Pancreas (tissue), 10 donors: ENCODE data around the gene NR3C2. TPM values are rescaled to one million over a fixed set of nuclear protein-coding genes. Genes with fewer than 3 reads are reported as not detected.
"Not testable (repeated sequence)": the region's sequence is repeated elsewhere in the genome, so short reads cannot be mapped to it uniquely, and the experiment has no call there.

Source experiments
- ATAC-seq, 4 donors: fragments of 200-7000 bp; cut with Tn5 transposase; one replicate each; pipeline versions ENCODE4 v1.8.0 to v1.9.1; 2020; ENCODE audit warnings: mild to moderate bottlenecking in 4 of 4, moderate library complexity in 4 of 4
- DNase-seq, 6 donors: peaks; one replicate each; pipeline ENCODE4 v3.0.0-alpha.2; 2020
- FAIRE-seq: peaks from 2 replicates; lab custom pipeline; 2012; peaks lifted over from hg19 to GRCh38; lab: Jason Lieb, UNC
- H3K27ac ChIP-seq, 4 donors: fragments of 200-600 bp; sonication (generic); 1 replicate in 3 of 4; 2 replicates in 1 of 4; pipeline versions ENCODE4 v1.5.0 to v1.8.0; 2020
- H3K27me3 ChIP-seq, 4 donors: fragments of 200-600 bp; one replicate each; pipeline ENCODE4 v1.8.0; 2021
- H3K36me3 ChIP-seq, 3 donors: fragments of 200-600 bp; sonication (generic) in 1 of 3; one replicate each; pipeline versions ENCODE4 v1.5.0 to v1.8.0; 2020 to 2021
- H3K4me1 ChIP-seq, 3 donors: fragments of 200-600 bp; one replicate each; pipeline ENCODE4 v1.8.0; 2021
- H3K4me3 ChIP-seq, 4 donors: fragments of 200-600 bp; sonication (generic) in 2 of 4; one replicate each; pipeline versions ENCODE4 v1.5.0 to v1.8.0; 2020 to 2021
- H3K9me3 ChIP-seq, 4 donors: fragments of 200-600 bp; one replicate each; pipeline ENCODE4 v1.8.0; 2021
- WGBS, 2 donors: extraction: QIAGEN DNeasy Blood & Tissue Kit; methylation state at CpG; one replicate each; pipeline ENCODE4 v1.1.7; 2013; 5-methylcytosine and 5-hydroxymethylcytosine counted together
- intact Hi-C, 3 donors: fragments of 100-400 bp; cut with DNase I; formaldehyde crosslinking; loops; one replicate each; pipeline versions ENCODE4 v1.11.1 to v1.14.2; 2022
- polyA plus RNA-seq, 2 donors: library from polyadenylated mRNA; stranded (reverse); fragments of 200-250 nt; gene quantifications; one replicate each; pipeline ENCODE4 v1.2.3, GENCODE V29; 2013
- total RNA-seq, 6 donors: library from RNA; stranded (reverse); fragmentation: NEBNext Ultra II Directional in 4 of 6; extraction: Animal tissue kit (Norgen Biotek cat#: 25700) in 4 of 6; gene quantifications; one replicate each; pipeline versions ENCODE4 v1.2.1 to v1.2.4, GENCODE V29; 2021 to 2023
- TF ChIP-seq, protein P1 (sequence below), 4 donors: fragments of 200-600 bp; sonication (generic) in 3 of 4; IDR thresholded peaks; one replicate each; pipeline versions ENCODE4 v1.5.0 to v1.8.0; 2021; ENCODE audit warnings: antibody characterized with exemption in 4 of 4
- donor health status: healthy with polysubstance abuse.
- donor health status: DM: no; HTN: no; CAD: no; lungs with moderate emphysema.
- donor health status: DM: no; HTN: no; CAD: no.
- donor health status: control.
- donor health status: control.
- donor health status: Bipolar disorder and iron deficiency.
- donor health status: DM: yes; HTN: yes; CAD: no.
- donor health status: DM: no; HTN: no; CAD: no.
- donor health status: DM: no; HTN: no; CAD: no.
- donor health status: DM: yes; HTN: yes; CAD: no.

The NR3C2 gene
- total and polyA plus RNA-seq, 8 donors: 2.5 to 15.7 (median 12.5) TPM

DNA sequence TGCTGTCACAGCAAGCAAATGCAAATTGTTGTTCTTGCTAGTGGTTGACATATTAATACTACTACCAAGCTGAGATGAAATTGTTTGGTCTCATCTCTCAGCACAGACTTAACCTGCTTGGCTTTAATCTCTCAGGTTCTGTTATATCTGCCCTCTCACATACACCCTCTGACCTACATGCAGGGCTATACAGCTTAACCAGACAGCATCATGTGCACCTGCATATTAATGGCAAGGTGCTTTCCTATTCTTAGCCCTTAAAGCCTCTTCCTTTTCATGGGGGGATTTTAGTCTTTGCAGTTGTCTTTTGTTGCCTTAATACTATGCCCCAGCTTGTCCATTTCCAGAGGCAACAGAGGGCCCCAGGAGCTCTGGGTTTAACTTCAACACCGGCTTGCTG, 114.5 kb downstream of the NR3C2 start:
- WGBS, 2 donors: 93 to 96% methylated on average over 1 of the region's 1 CpG

DNA sequence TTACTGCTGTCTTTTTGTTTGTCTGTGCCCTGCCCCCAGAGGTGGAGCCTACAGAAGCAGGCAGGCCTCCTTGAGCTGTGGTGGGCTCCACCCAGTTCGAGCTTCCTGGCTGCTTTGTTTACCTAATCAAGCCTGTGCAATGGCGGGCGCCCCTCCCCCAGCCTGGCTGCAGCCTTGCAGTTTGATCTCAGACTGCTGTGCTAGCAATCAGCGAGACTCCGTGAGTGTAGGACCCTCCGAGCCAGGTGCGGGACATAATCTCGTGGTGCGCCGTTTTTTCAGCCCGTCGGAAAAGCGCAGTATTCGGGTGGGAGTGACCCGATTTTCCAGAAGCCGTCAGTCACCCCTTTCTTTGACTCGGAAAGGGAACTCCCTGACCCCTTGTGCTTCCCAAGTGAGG, 118.9 kb downstream of the NR3C2 start:
- intact Hi-C loops, H3K36me3 ChIP-seq, FAIRE-seq, ATAC-seq, H3K4me3 ChIP-seq, H3K27me3 ChIP-seq, H3K4me1 ChIP-seq, H3K9me3 ChIP-seq, H3K27ac ChIP-seq: not testable (repeated sequence)
- DNase-seq: peak in 1 of 6 donors; percentile 18
- 87 to 93% methylated on average over 11 to 17 of the region's 17 CpGs for WGBS, 2 donors

More for the DNA sequence above, 114.5 kb downstream of the NR3C2 start:
- H3K27me3 ChIP-seq: no peaks in the 10 kb centered on the region
- FAIRE-seq (no peak), ATAC-seq (no peak), DNase-seq (no peak)
- H3K9me3 ChIP-seq: no peaks in the 10 kb centered on the region
- TF ChIP-seq, protein P1, sequence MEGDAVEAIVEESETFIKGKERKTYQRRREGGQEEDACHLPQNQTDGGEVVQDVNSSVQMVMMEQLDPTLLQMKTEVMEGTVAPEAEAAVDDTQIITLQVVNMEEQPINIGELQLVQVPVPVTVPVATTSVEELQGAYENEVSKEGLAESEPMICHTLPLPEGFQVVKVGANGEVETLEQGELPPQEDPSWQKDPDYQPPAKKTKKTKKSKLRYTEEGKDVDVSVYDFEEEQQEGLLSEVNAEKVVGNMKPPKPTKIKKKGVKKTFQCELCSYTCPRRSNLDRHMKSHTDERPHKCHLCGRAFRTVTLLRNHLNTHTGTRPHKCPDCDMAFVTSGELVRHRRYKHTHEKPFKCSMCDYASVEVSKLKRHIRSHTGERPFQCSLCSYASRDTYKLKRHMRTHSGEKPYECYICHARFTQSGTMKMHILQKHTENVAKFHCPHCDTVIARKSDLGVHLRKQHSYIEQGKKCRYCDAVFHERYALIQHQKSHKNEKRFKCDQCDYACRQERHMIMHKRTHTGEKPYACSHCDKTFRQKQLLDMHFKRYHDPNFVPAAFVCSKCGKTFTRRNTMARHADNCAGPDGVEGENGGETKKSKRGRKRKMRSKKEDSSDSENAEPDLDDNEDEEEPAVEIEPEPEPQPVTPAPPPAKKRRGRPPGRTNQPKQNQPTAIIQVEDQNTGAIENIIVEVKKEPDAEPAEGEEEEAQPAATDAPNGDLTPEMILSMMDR (IDR thresholded peaks at IDR 0.05): no peak
- H3K27ac ChIP-seq: no peak overlapping the region
- H3K36me3 ChIP-seq: no peaks in the 10 kb centered on the region
- intact Hi-C loops: no loop called here
- H3K4me1 ChIP-seq: peaks cover 0 to 3% (median 0%) of the 10 kb centered on the region in 3 donors
- H3K4me3 ChIP-seq: no peak overlapping the region

DNA sequence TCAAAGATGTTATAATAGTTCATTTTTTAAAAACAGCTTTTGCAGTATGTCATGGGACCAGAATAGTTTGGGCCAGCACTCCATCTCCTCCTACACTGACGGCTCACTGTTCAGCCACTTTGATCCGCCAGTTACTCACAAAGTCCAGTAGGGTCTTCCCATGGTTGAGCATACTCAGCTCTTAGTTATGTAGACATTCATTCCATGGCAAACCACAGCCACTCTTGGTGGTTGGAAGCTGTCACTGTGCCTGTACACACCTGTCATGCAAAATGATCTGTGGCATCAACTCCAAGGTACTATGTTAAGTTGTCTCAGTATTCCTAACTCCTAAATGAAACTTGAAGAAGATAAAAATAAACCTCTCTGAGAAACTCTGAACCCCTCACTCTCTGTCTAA, 127.2 kb downstream of the NR3C2 start:
- no peak for DNase-seq
- Histone ChIP-seq H3K4me1 (peaks cover 4 to 15% (median 4%) of the 10 kb centered on the region in 3 donors), H3K4me3 (no peak overlapping the region), H3K9me3 (no peaks in the 10 kb centered on the region), H3K27me3 (no peaks in the 10 kb centered on the region), H3K27ac (no peak overlapping the region), H3K36me3 (no peaks in the 10 kb centered on the region)
- 94 to 95% methylated on average over 2 of the region's 2 CpGs for WGBS, 2 donors
- FAIRE-seq: no peak
- TF ChIP-seq, protein P1 (IDR thresholded peaks at IDR 0.05): no peak
- intact Hi-C loops: no loop called here
- peak in 1 of 4 donors; percentile 25 for ATAC-seq

DNA sequence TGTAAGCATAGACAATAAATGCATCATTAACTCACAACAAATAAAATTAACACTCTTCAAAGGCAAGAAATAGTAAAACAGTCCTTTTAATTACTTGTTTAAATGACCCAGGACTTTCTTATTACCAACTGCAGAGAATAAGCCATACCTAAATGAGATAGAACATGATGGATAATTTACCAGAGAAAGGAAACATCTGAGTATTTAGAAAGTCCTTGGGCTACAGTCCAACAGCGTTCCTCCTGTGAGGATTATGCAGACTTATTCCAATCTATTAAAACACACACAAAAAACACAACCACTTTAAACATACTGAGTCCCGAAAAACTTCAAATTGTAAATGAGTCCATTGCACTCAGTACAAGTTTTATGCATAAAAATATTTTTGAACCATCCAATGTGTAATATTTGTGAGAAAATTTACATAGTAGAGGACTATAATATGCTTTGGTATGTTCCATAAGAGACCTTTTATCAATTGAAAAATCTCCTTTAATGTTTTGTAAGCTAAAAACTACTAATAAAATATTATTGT, 129.2 kb downstream of the NR3C2 start:
- ATAC-seq (peak in 1 of 4 donors; percentile 20), DNase-seq (no peak), FAIRE-seq (no peak)
- H3K9me3 ChIP-seq: no peaks in the 10 kb centered on the region
- H3K4me3 ChIP-seq: no peak overlapping the region
- intact Hi-C loops: no loop called here
- no peak overlapping the region for H3K27ac ChIP-seq
- H3K4me1 ChIP-seq: peaks cover 4 to 18% (median 4%) of the 10 kb centered on the region in 3 donors
- no peaks in the 10 kb centered on the region for H3K36me3 ChIP-seq
- TF ChIP-seq, protein P1 (IDR thresholded peaks at IDR 0.05): no peak
- no peaks in the 10 kb centered on the region for H3K27me3 ChIP-seq
- 22 to 23% methylated on average over 2 of the region's 2 CpGs for WGBS, 2 donors

DNA sequence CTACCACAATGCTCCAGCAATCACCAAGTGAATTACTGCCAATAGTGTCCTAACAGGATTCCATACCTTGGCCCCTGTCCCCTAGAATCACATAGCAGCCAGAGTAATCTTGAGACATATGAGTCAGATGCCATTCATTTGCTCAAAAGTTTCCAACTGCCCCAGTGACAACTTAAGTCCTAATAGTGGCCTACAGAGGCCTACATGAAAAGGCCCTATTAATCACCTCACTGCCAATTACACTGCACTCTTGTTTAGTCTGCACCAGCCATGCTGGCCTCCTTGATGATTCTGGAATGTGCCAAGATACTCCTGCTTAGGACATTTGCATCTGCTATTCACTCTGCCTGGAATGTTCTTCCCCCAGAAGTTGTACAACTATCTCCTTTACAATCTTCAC, 130.7 kb downstream of the NR3C2 start:
- ATAC-seq (peak in 1 of 4 donors; percentile 14), DNase-seq (no peak), FAIRE-seq (no peak)
- no peaks in the 10 kb centered on the region for H3K36me3 ChIP-seq
- no peak overlapping the region for H3K27ac ChIP-seq
- intact Hi-C loops: no loop called here
- no peaks in the 10 kb centered on the region for H3K27me3 ChIP-seq
- H3K4me1 ChIP-seq: peaks cover 4 to 26% (median 14%) of the 10 kb centered on the region in 3 donors
- TF ChIP-seq, protein P1 (IDR thresholded peaks at IDR 0.05): no peak
- no peaks in the 10 kb centered on the region for H3K9me3 ChIP-seq
- H3K4me3 ChIP-seq: no peak overlapping the region
